ENCODE data around the gene CORO6.

The CORO6 gene

GRCh38 chr17:29611351-29612093 lies 11.2 kb downstream of the CORO6 start:
- H3K27ac ChIP-seq (ENCODE audit: low read length) = no peak overlapping the region
- H3K9me3 ChIP-seq (ENCODE audit: control insufficient read depth, low read depth, low read length) = no peaks in the 10 kb centered on the region
- no peak overlapping the region for H3K9ac ChIP-seq (ENCODE audit: low read length)
- H3K4me1 ChIP-seq (ENCODE audit: control insufficient read depth, low read depth, low read length) = peaks cover 19% of the 10 kb centered on the region
- no peaks in the 10 kb centered on the region for H3K36me3 ChIP-seq (ENCODE audit: control insufficient read depth, low read depth, low read length)
- H3K27me3 ChIP-seq (ENCODE audit: control insufficient read depth, insufficient read depth, low read length) = peaks cover 30% of the 10 kb centered on the region
- no peak overlapping the region for H3K4me3 ChIP-seq (ENCODE audit: low read length)

- H3K9ac ChIP-seq (ENCODE audit: low read length) = no peak overlapping the region
- H3K4me3 ChIP-seq (ENCODE audit: low read length) = no peak overlapping the region
- H3K36me3 ChIP-seq (ENCODE audit: control insufficient read depth, low read depth, low read length) = no peaks in the 10 kb centered on the region
- H3K27me3 ChIP-seq (ENCODE audit: control insufficient read depth, insufficient read depth, low read length) = peaks cover 18% of the 10 kb centered on the region
- H3K4me1 ChIP-seq (ENCODE audit: control insufficient read depth, low read depth, low read length) = peaks cover 14% of the 10 kb centered on the region
- no peaks in the 10 kb centered on the region for H3K9me3 ChIP-seq (ENCODE audit: control insufficient read depth, low read depth, low read length)
- no peak overlapping the region for H3K27ac ChIP-seq (ENCODE audit: low read length)
Measured at GRCh38 chr17:29610395-29610794, 12.3 kb downstream of the CORO6 start.

- H3K27me3 ChIP-seq (ENCODE audit: control insufficient read depth, insufficient read depth, low read length) = peaks cover 4% of the 10 kb centered on the region
- H3K9ac ChIP-seq (ENCODE audit: low read length) = no peak overlapping the region
- peaks cover 5% of the 10 kb centered on the region for H3K4me1 ChIP-seq (ENCODE audit: control insufficient read depth, low read depth, low read length)
- H3K4me3 ChIP-seq (ENCODE audit: low read length) = no peak overlapping the region
- H3K27ac ChIP-seq (ENCODE audit: low read length) = no peak overlapping the region
- H3K36me3 ChIP-seq (ENCODE audit: control insufficient read depth, low read depth, low read length) = no peaks in the 10 kb centered on the region
- H3K9me3 ChIP-seq (ENCODE audit: control insufficient read depth, low read depth, low read length) = no peaks in the 10 kb centered on the region
Measured at GRCh38 chr17:29608986-29609385, 13.7 kb downstream of the CORO6 start.

GRCh38 chr17:29607557-29608195 lies 15.0 kb downstream of the CORO6 start:
- no peak overlapping the region for H3K4me3 ChIP-seq (ENCODE audit: low read length)
- H3K27ac ChIP-seq (ENCODE audit: low read length) = no peak overlapping the region
- no peaks in the 10 kb centered on the region for H3K36me3 ChIP-seq (ENCODE audit: control insufficient read depth, low read depth, low read length)
- no peak overlapping the region for H3K9ac ChIP-seq (ENCODE audit: low read length)
- H3K27me3 ChIP-seq (ENCODE audit: control insufficient read depth, insufficient read depth, low read length) = no peaks in the 10 kb centered on the region
- no peaks in the 10 kb centered on the region for H3K4me1 ChIP-seq (ENCODE audit: control insufficient read depth, low read depth, low read length)
- no peaks in the 10 kb centered on the region for H3K9me3 ChIP-seq (ENCODE audit: control insufficient read depth, low read depth, low read length)

- no peaks in the 10 kb centered on the region for H3K27me3 ChIP-seq (ENCODE audit: control insufficient read depth, insufficient read depth, low read length)
- H3K4me1 ChIP-seq (ENCODE audit: control insufficient read depth, low read depth, low read length) = no peaks in the 10 kb centered on the region
- H3K4me3 ChIP-seq (ENCODE audit: low read length) = no peak overlapping the region
- H3K9me3 ChIP-seq (ENCODE audit: control insufficient read depth, low read depth, low read length) = no peaks in the 10 kb centered on the region
- H3K36me3 ChIP-seq (ENCODE audit: control insufficient read depth, low read depth, low read length) = no peaks in the 10 kb centered on the region
- H3K9ac ChIP-seq (ENCODE audit: low read length) = no peak overlapping the region
- no peak overlapping the region for H3K27ac ChIP-seq (ENCODE audit: low read length)
Measured at GRCh38 chr17:29603109-29603674, 19.5 kb downstream of the CORO6 start.

GRCh38 chr17:29597361-29598172 lies 25.1 kb downstream of the CORO6 start:
- Histone ChIP-seq H3K9me3 (ENCODE audit: control insufficient read depth, low read depth, low read length) (no peaks in the 10 kb centered on the region), H3K9ac (ENCODE audit: low read length) (no peak overlapping the region), H3K36me3 (ENCODE audit: control insufficient read depth, low read depth, low read length) (no peaks in the 10 kb centered on the region), H3K27ac (ENCODE audit: low read length) (no peak overlapping the region), H3K4me3 (ENCODE audit: low read length) (peak overlapping the region; percentile 12), H3K4me1 (ENCODE audit: control insufficient read depth, low read depth, low read length) (peaks cover 23% of the 10 kb centered on the region), H3K27me3 (ENCODE audit: control insufficient read depth, insufficient read depth, low read length) (no peaks in the 10 kb centered on the region)

- peaks cover 31% of the 10 kb centered on the region for H3K4me1 ChIP-seq (ENCODE audit: control insufficient read depth, low read depth, low read length)
- no peaks in the 10 kb centered on the region for H3K9me3 ChIP-seq (ENCODE audit: control insufficient read depth, low read depth, low read length)
- no peak overlapping the region for H3K4me3 ChIP-seq (ENCODE audit: low read length)
- no peaks in the 10 kb centered on the region for H3K36me3 ChIP-seq (ENCODE audit: control insufficient read depth, low read depth, low read length)
- H3K9ac ChIP-seq (ENCODE audit: low read length) = no peak overlapping the region
- H3K27me3 ChIP-seq (ENCODE audit: control insufficient read depth, insufficient read depth, low read length) = no peaks in the 10 kb centered on the region
- no peak overlapping the region for H3K27ac ChIP-seq (ENCODE audit: low read length)
Measured at GRCh38 chr17:29596811-29597210, 25.9 kb downstream of the CORO6 start.

GRCh38 chr17:29595943-29596774 lies 26.6 kb downstream of the CORO6 start:
- H3K4me1 ChIP-seq (ENCODE audit: control insufficient read depth, low read depth, low read length) = peaks cover 31% of the 10 kb centered on the region
- H3K9me3 ChIP-seq (ENCODE audit: control insufficient read depth, low read depth, low read length) = no peaks in the 10 kb centered on the region
- no peak overlapping the region for H3K4me3 ChIP-seq (ENCODE audit: low read length)
- no peak overlapping the region for H3K27ac ChIP-seq (ENCODE audit: low read length)
- no peaks in the 10 kb centered on the region for H3K27me3 ChIP-seq (ENCODE audit: control insufficient read depth, insufficient read depth, low read length)
- no peaks in the 10 kb centered on the region for H3K36me3 ChIP-seq (ENCODE audit: control insufficient read depth, low read depth, low read length)
- no peak overlapping the region for H3K9ac ChIP-seq (ENCODE audit: low read length)

- H3K36me3 ChIP-seq (ENCODE audit: control insufficient read depth, low read depth, low read length) = no peaks in the 10 kb centered on the region
- H3K9me3 ChIP-seq (ENCODE audit: control insufficient read depth, low read depth, low read length) = no peaks in the 10 kb centered on the region
- H3K27me3 ChIP-seq (ENCODE audit: control insufficient read depth, insufficient read depth, low read length) = peaks cover 2% of the 10 kb centered on the region
- H3K27ac ChIP-seq (ENCODE audit: low read length) = no peak overlapping the region
- H3K4me3 ChIP-seq (ENCODE audit: low read length) = no peak overlapping the region
- H3K4me1 ChIP-seq (ENCODE audit: control insufficient read depth, low read depth, low read length) = peaks cover 36% of the 10 kb centered on the region
- no peak overlapping the region for H3K9ac ChIP-seq (ENCODE audit: low read length)
Measured at GRCh38 chr17:29595107-29595942, 27.4 kb downstream of the CORO6 start.

- Histone ChIP-seq H3K36me3 (ENCODE audit: control insufficient read depth, low read depth, low read length) (no peaks in the 10 kb centered on the region), H3K9me3 (ENCODE audit: control insufficient read depth, low read depth, low read length) (no peaks in the 10 kb centered on the region), H3K4me1 (ENCODE audit: control insufficient read depth, low read depth, low read length) (peaks cover 42% of the 10 kb centered on the region), H3K27me3 (ENCODE audit: control insufficient read depth, insufficient read depth, low read length) (peaks cover 8% of the 10 kb centered on the region), H3K27ac (ENCODE audit: low read length) (no peak overlapping the region), H3K4me3 (ENCODE audit: low read length) (peak overlapping the region; percentile 71), H3K9ac (ENCODE audit: low read length) (no peak overlapping the region)
Measured at GRCh38 chr17:29594519-29595090, 28.1 kb downstream of the CORO6 start.

Measured in iPS-18a (cell line).